PFSK-1 (cell line): ENCODE measurements around the gene DLK1.

Experiments
- FOXP2 ChIP-seq: optimal IDR thresholded peaks from 2 replicates; pipeline ENCODE3; 2011; ENCODE audit warnings: borderline replicate concordance, control low read depth, inconsistent platforms; ENCODE audit not compliant: insufficient read depth; ENCODE audit errors: extremely low read length, extremely low read depth
- POLR2AphosphoS5 ChIP-seq: IDR thresholded peaks from 2 replicates; pipeline ENCODE4 v1.6.1; 2012; ENCODE audit warnings: low read depth, mild to moderate bottlenecking, control low read depth, low read length, moderate library complexity
- REST ChIP-seq, 2 experiments: IDR thresholded peaks; 2 replicates each; pipeline versions ENCODE4 v1.6.1 to v1.8.0; 2011 to 2012; ENCODE audit warnings: low read depth in 2 of 2, low read length in 2 of 2, control low read depth in 1 of 2, inconsistent platforms in 1 of 2, mild to moderate bottlenecking in 1 of 2, moderate library complexity in 1 of 2; ENCODE audit not compliant: insufficient read depth in 1 of 2
- SIN3A ChIP-seq: IDR thresholded peaks from 2 replicates; pipeline ENCODE4 v1.6.1; 2012; ENCODE audit warnings: mild to moderate bottlenecking, low read length, moderate library complexity, borderline replicate concordance; ENCODE audit not compliant: insufficient read depth
- TAF1 ChIP-seq: IDR thresholded peaks from 2 replicates; pipeline ENCODE4 v1.6.1; 2012; ENCODE audit warnings: low read length, control low read depth, borderline replicate concordance; ENCODE audit not compliant: insufficient read depth

DLK1 gene

GRCh38 chr14:100784523-100785337 lies 58.0 kb downstream of the DLK1 start:
- TF ChIP-seq SIN3A (no peak), REST (IDR thresholded peaks at IDR 0.05; ENCODE audit: insufficient read depth in 1 of 2, low read depth in 2 of 2, low read length in 2 of 2) (no peak), FOXP2 (no peak), TAF1 (no peak), POLR2AphosphoS5 (no peak)

- no peak for TF ChIP-seq SIN3A
- no peak for TF ChIP-seq TAF1
- no peak for TF ChIP-seq POLR2AphosphoS5
- no peak for TF ChIP-seq REST (IDR thresholded peaks at IDR 0.05; ENCODE audit: insufficient read depth in 1 of 2, low read depth in 2 of 2, low read length in 2 of 2)
Measured at GRCh38 chr14:100785338-100785615, 58.6 kb downstream of the DLK1 start.

- TF ChIP-seq SIN3A: no peak
- TF ChIP-seq POLR2AphosphoS5: no peak
- TF ChIP-seq TAF1: no peak
- TF ChIP-seq FOXP2: no peak
- TF ChIP-seq REST (IDR thresholded peaks at IDR 0.05; ENCODE audit: insufficient read depth in 1 of 2, low read depth in 2 of 2, low read length in 2 of 2): no peak
Measured at GRCh38 chr14:100785626-100786025, 58.9 kb downstream of the DLK1 start.

- no peak for TF ChIP-seq TAF1
- no peak for TF ChIP-seq POLR2AphosphoS5
- TF ChIP-seq SIN3A: no peak
- TF ChIP-seq REST (IDR thresholded peaks at IDR 0.05; ENCODE audit: insufficient read depth in 1 of 2, low read depth in 2 of 2, low read length in 2 of 2): no peak
- TF ChIP-seq FOXP2: peak; percentile 43
Measured at GRCh38 chr14:100786131-100786530, 59.4 kb downstream of the DLK1 start.
